ENCODE data around the gene TLL2.
A peak's percentile ranks its signal among the peaks of the same experiment; 100 is the strongest.

The TLL2 gene

DNA sequence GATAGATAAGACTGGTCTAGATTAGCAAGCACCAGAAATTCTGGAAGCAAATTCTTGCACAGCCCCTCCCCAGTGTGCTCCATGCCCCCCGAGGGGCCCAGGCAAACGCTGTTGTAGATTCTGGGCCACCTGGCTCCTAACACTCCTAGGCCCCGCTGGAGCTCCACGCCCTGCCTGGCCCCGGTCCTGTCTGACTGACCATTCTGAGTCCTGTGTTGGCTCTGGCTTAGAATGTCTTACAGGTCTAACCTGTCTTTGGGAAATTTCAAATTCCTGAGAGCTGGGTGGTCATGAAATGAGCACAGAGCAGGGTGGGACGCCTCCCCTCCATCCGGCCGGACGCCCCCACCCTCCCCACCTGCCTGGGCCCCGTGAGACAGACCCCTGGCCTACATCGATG is 142.4 kb downstream of the TLL2 start:
- no peak for DNase-seq (ENCODE audit: low spot score)
- no peak overlapping the region for H3K4me3 ChIP-seq
- no peak overlapping the region for H3K27ac ChIP-seq
- TF ChIP-seq, protein P1, sequence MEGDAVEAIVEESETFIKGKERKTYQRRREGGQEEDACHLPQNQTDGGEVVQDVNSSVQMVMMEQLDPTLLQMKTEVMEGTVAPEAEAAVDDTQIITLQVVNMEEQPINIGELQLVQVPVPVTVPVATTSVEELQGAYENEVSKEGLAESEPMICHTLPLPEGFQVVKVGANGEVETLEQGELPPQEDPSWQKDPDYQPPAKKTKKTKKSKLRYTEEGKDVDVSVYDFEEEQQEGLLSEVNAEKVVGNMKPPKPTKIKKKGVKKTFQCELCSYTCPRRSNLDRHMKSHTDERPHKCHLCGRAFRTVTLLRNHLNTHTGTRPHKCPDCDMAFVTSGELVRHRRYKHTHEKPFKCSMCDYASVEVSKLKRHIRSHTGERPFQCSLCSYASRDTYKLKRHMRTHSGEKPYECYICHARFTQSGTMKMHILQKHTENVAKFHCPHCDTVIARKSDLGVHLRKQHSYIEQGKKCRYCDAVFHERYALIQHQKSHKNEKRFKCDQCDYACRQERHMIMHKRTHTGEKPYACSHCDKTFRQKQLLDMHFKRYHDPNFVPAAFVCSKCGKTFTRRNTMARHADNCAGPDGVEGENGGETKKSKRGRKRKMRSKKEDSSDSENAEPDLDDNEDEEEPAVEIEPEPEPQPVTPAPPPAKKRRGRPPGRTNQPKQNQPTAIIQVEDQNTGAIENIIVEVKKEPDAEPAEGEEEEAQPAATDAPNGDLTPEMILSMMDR (IDR thresholded peaks at IDR 0.05): no peak

DNA sequence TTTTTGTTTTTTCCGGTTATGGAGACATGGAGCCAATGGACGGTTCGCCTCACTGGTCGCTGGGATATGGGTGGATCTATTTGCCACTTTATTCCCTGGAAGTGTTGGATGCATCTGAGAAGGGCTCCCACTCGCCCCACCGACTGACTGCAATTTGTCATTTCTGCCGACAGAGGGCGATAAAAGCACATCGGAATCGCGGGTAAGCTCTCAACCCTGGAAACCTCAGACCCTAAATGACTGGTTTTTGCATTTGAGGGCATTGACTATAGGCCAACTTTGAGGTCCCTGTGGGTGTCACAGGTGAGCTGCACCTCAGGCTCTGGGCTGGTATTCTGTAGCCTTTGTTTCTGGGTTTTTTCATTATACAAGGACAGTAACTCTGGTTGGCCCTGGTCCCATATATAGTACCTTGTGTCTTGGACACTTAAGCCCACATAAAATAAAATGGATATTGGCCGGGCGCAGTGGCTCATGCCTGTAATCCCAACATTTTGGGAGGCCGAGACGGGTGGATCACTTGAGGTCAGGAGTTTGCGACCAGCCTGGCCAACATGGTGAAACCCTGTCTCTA is 143.1 kb downstream of the TLL2 start:
- TF ChIP-seq, protein P1 (IDR thresholded peaks at IDR 0.05): peak; percentile 59

DNA sequence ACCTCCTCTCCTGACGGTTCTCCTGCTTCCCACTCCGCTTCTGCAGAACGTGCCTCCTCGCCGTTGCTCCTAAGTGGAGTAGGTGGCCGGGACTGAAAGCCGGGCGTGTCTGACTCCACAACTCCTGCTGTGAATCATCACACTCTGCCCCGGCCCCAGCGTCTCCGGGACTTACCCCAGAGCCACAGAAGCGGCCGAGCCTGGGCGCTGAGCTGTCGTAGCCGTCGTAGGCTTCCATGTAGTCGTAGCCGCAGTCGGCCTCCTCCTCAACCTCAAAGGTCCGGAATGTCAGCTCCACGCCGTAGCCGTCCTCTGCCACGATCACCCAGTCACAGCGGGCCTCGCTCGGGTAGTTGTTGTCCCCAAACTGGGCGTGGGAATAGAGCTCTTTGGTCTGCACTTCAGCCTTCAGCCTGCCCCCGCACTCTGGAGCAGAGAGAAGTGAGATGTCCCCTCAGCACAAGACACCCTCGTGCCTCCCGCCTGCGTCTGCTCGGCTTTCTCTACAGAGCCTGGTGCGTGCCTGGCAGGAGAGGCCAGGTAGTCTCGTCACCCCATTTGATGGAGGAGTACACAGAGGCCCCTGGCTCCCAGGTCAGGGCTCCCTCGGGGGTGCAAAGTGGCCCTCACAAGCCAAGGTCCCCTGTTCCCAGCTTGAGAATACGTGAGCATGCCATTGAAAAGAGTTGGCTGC is 143.7 kb downstream of the TLL2 start:
- Histone ChIP-seq H3K27ac (no peak overlapping the region), H3K4me3 (no peak overlapping the region)
- TF ChIP-seq, protein P1 (IDR thresholded peaks at IDR 0.05): no peak
- peak; percentile 65 for DNase-seq (ENCODE audit: low spot score)

More for the DNA sequence above, 143.1 kb downstream of the TLL2 start:
- Histone ChIP-seq H3K4me3 (no peak overlapping the region), H3K27ac (no peak overlapping the region)
- DNase-seq (ENCODE audit: low spot score): peak; percentile 70

DNA sequence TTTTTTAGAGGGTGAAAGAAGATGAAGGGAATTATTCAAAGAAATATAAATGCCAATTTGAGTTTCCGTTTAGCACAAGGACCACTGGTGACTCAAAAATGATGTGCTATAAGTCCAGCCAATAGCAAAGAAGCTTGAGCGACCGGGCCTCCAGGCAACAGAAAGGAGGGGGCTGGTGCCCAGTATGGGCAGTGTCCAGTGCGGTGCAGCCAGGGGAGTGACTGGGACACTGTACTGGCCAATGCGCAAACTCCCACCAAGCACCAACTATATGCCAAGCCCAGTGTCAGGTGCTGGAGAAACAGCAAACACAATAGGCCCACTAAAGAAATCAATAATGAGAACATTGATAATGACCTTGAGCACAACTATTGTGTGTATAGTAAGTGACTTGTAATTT is 144.8 kb downstream of the TLL2 start:
- Histone ChIP-seq H3K4me3 (no peak overlapping the region), H3K27ac (no peak overlapping the region)
- DNase-seq (ENCODE audit: low spot score): peak; percentile 29
- TF ChIP-seq, protein P1 (IDR thresholded peaks at IDR 0.05): no peak

DNA sequence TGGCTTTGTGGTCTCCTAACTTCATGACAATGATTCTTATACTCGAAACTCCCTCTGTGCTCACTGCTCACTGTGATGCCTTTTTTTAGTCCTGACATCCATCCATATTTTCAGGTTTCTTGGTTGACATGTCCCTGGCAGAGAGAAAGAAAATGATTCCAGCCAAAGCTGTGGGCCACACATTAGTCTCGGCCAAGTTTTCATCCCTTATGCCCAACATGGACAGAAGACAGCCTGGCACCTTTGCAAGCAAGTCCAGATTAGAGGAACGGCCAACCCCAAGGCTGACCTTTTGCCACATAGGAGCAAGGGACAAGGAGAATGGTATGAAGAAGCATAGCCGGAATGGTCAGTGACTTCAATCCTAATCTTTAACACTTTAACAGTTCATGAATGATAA is 146.3 kb downstream of the TLL2 start:
- TF ChIP-seq, protein P1 (IDR thresholded peaks at IDR 0.05): no peak
- Histone ChIP-seq H3K27ac (no peak overlapping the region), H3K4me3 (no peak overlapping the region)
- DNase-seq (ENCODE audit: low spot score): peak; percentile 53

DNA sequence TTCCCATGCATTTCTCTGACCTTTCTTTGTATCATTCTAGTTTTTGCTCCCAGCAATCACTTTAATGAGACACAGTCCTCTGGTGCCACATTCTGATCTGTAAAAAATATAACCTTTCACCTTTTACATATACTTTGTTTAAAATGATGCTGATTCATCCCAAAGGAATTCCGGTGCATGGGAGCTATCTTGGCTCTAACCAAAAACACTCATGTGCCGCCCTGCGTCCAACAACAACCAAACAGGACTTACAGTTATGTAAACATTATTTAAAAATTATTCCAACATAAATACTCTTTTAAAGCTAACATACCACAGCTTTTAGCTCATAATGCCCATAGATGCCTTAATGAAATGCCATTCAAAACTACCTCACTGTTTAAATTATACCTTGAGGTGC is 147.2 kb downstream of the TLL2 start:
- Histone ChIP-seq H3K4me3 (no peak overlapping the region), H3K27ac (no peak overlapping the region)
- TF ChIP-seq, protein P1 (IDR thresholded peaks at IDR 0.05): no peak
- DNase-seq (ENCODE audit: low spot score): peak; percentile 28

DNA sequence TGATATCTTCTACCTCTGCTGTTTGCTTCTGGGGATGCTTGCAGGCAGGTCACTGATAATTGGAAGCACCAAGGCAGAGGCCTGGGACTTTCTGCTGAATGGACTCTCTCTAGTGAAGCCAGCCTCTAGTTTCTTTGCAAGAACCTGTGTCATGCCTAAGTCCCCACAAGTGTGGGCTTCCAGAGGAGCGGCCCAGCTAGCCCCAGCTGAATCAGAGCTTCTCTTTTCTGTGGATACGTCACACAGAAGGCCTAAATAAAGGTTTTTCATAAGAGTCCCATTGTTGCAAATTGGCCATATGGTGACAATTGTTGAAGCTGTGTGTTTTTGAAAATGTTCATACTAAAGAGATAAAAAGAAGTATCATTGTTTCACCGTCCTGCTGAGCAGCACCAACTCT is 148.2 kb downstream of the TLL2 start:
- no peak for DNase-seq (ENCODE audit: low spot score)
- TF ChIP-seq, protein P1 (IDR thresholded peaks at IDR 0.05): no peak
- H3K4me3 ChIP-seq: no peak overlapping the region
- no peak overlapping the region for H3K27ac ChIP-seq
